Small intestine (tissue), 7 donors: Measurements from ENCODE around the gene ATG101. TPM values are rescaled to one million over a fixed set of nuclear protein-coding genes. Genes with fewer than 3 reads are reported as not detected.
"Not testable (repeated sequence)": the region's sequence is repeated elsewhere in the genome, so short reads cannot be mapped to it uniquely, and the experiment has no call there.

ENCODE experiments used
- DNase-seq, 2 donors: peaks; one replicate each; pipeline versions ENCODE4 v3.0.0 to v3.0.0-alpha.2; 2013
- FAIRE-seq: peaks from 2 replicates; lab custom pipeline; 2012; peaks lifted over from hg19 to GRCh38; lab: Jason Lieb, UNC
- H3K27ac ChIP-seq, 3 donors: one replicate each; pipeline ENCODE4 v1.5.1; 2013; ENCODE audit warnings: low read length in 2 of 3, mild to moderate bottlenecking in 2 of 3, control low read depth in 1 of 3, inconsistent platforms in 1 of 3, low read depth in 1 of 3, moderate library complexity in 1 of 3
- H3K27me3 ChIP-seq, 3 donors: one replicate each; pipeline ENCODE4 v1.6.1; 2013; ENCODE audit warnings: low read length in 3 of 3, inconsistent platforms in 1 of 3; ENCODE audit not compliant: control insufficient read depth in 3 of 3, insufficient read depth in 3 of 3
- H3K36me3 ChIP-seq, 3 donors: one replicate each; pipeline ENCODE4 v1.6.1; 2013; ENCODE audit warnings: low read length in 3 of 3, inconsistent platforms in 1 of 3, low read depth in 1 of 3, mild to moderate bottlenecking in 1 of 3, moderate library complexity in 1 of 3; ENCODE audit not compliant: control insufficient read depth in 3 of 3, insufficient read depth in 2 of 3
- H3K4me1 ChIP-seq, 3 donors: one replicate each; pipeline ENCODE4 v1.6.1; 2013; ENCODE audit warnings: low read length in 2 of 3, inconsistent platforms in 1 of 3, low read depth in 1 of 3, mild to moderate bottlenecking in 1 of 3, moderate library complexity in 1 of 3; ENCODE audit not compliant: control insufficient read depth in 3 of 3, insufficient read depth in 2 of 3
- H3K4me3 ChIP-seq, 3 donors: one replicate each; pipeline ENCODE4 v1.5.1; 2013; ENCODE audit warnings: low read length in 3 of 3, control low read depth in 1 of 3, inconsistent platforms in 1 of 3, low read depth in 1 of 3, mild to moderate bottlenecking in 1 of 3, moderate library complexity in 1 of 3
- H3K9me3 ChIP-seq, 2 donors: one replicate each; pipeline ENCODE4 v1.6.1; 2013; ENCODE audit warnings: low read depth in 1 of 2, low read length in 1 of 2; ENCODE audit not compliant: control insufficient read depth in 2 of 2, insufficient read depth in 1 of 2
- WGBS, 3 donors: extraction: QIAGEN DNeasy Blood & Tissue Kit; methylation state at CpG; one replicate each; pipeline ENCODE4 v1.1.7; 2013; 5-methylcytosine and 5-hydroxymethylcytosine counted together
- polyA plus RNA-seq, 4 donors: library from polyadenylated mRNA; stranded (reverse) in 3 of 4; unstranded in 1 of 4; fragments of 200-250 nt in 3 of 4; fragments of 120-200 nt in 1 of 4; gene quantifications; one replicate each; pipeline versions ENCODE4 v1.2.1 to v1.2.3, GENCODE V29; 2013
- donor health status: healthy with polysubstance abuse.
- donor health status: control.
- donor health status: control.
- donor health status: Bipolar disorder and iron deficiency.
- donor health status: healthy.

Gene ATG101
- polyA plus RNA-seq, 4 donors = 26.7 to 65.1 (median 55.5) TPM

GRCh38 chr12:52089491-52089890 is 19.7 kb downstream of the ATG101 start:
- H3K4me1 ChIP-seq = peaks cover 0 to 9% (median 0%) of the 10 kb centered on the region in 3 donors
- H3K4me3 ChIP-seq = no peak overlapping the region
- DNase-seq = no peak
- H3K36me3 ChIP-seq = no peaks in the 10 kb centered on the region
- FAIRE-seq = no peak
- 91 to 93% (median 92%) methylated on average over 11 of the region's 11 CpGs for whole genome bisulfite sequencing, 3 donors
- no peaks in the 10 kb centered on the region for H3K9me3 ChIP-seq
- H3K27ac ChIP-seq = no peak overlapping the region
- peaks cover 0 to 5% (median 0%) of the 10 kb centered on the region in 3 donors for H3K27me3 ChIP-seq

GRCh38 chr12:52090291-52090690 is 20.5 kb downstream of the ATG101 start:
- H3K36me3 ChIP-seq = no peaks in the 10 kb centered on the region
- 71 to 74% (median 72%) methylated on average over 10 of the region's 10 CpGs for WGBS, 3 donors
- no peak for FAIRE-seq

GRCh38 chr12:52091061-52091460 is 21.3 kb downstream of the ATG101 start:
- Histone ChIP-seq H3K4me3 (no peak overlapping the region), H3K36me3 (no peaks in the 10 kb centered on the region), H3K4me1 (peaks cover 0 to 9% (median 0%) of the 10 kb centered on the region in 3 donors), H3K27ac (no peak overlapping the region), H3K9me3 (no peaks in the 10 kb centered on the region), H3K27me3 (peaks cover 0 to 3% (median 0%) of the 10 kb centered on the region in 3 donors)
- DNase-seq = no peak
- no peak for FAIRE-seq
- 35 to 61% (median 52%) methylated on average over 3 of the region's 3 CpGs for WGBS, 3 donors

More at GRCh38 chr12:52090291-52090690, 20.5 kb downstream of the ATG101 start:
- Histone ChIP-seq H3K4me1 (peaks cover 0 to 9% (median 0%) of the 10 kb centered on the region in 3 donors), H3K4me3 (no peak overlapping the region), H3K9me3 (no peaks in the 10 kb centered on the region), H3K27ac (no peak overlapping the region), H3K27me3 (peaks cover 0 to 5% (median 0%) of the 10 kb centered on the region in 3 donors)
- DNase-seq = no peak

GRCh38 chr12:52091869-52092268 is 22.1 kb downstream of the ATG101 start:
- FAIRE-seq = no peak
- DNase-seq = no peak
- peaks cover 0 to 9% (median 0%) of the 10 kb centered on the region in 3 donors for H3K4me1 ChIP-seq
- no peak overlapping the region for H3K27ac ChIP-seq
- H3K27me3 ChIP-seq = peaks cover 0 to 3% (median 0%) of the 10 kb centered on the region in 3 donors
- H3K9me3 ChIP-seq = no peaks in the 10 kb centered on the region
- WGBS, 3 donors = 24 to 57% (median 35%) methylated on average over 8 of the region's 8 CpGs
- H3K4me3 ChIP-seq = no peak overlapping the region
- no peaks in the 10 kb centered on the region for H3K36me3 ChIP-seq

GRCh38 chr12:52093346-52093745 is 23.6 kb downstream of the ATG101 start:
- Histone ChIP-seq H3K27me3 (peaks cover 0 to 3% (median 0%) of the 10 kb centered on the region in 3 donors), H3K9me3 (no peaks in the 10 kb centered on the region), H3K27ac (no peak overlapping the region), H3K36me3 (no peaks in the 10 kb centered on the region), H3K4me3 (no peak overlapping the region), H3K4me1 (peaks cover 0 to 9% (median 0%) of the 10 kb centered on the region in 3 donors)
- 17 to 55% (median 32%) methylated on average over 7 of the region's 7 CpGs for WGBS, 3 donors
- no peak for FAIRE-seq
- DNase-seq = peak; percentile 12 to 59

GRCh38 chr12:52096332-52097044 is 26.7 kb downstream of the ATG101 start:
- FAIRE-seq (no peak), DNase-seq (no peak)
- WGBS, 3 donors = 86 to 94% (median 87%) methylated on average over 15 of the region's 15 CpGs
- Histone ChIP-seq H3K36me3 (no peaks in the 10 kb centered on the region), H3K4me3 (no peak overlapping the region), H3K27ac (no peak overlapping the region), H3K9me3 (no peaks in the 10 kb centered on the region), H3K4me1 (peaks cover 0 to 9% (median 0%) of the 10 kb centered on the region in 3 donors), H3K27me3 (no peaks in the 10 kb centered on the region)

- 80 to 88% (median 83%) methylated on average over 17 to 21 of the region's 21 CpGs for WGBS, 3 donors
- Histone ChIP-seq H3K4me1 (peaks cover 0 to 9% (median 0%) of the 10 kb centered on the region in 3 donors), H3K4me3 (no peak overlapping the region), H3K36me3 (no peaks in the 10 kb centered on the region), H3K27ac (no peak overlapping the region), H3K27me3 (no peaks in the 10 kb centered on the region), H3K9me3 (no peaks in the 10 kb centered on the region)
- FAIRE-seq (no peak), DNase-seq (no peak)
These were observed 27.4 kb downstream of the ATG101 start for GRCh38 chr12:52097045-52097666.

GRCh38 chr12:52104431-52105089 is 34.8 kb downstream of the ATG101 start:
- not testable (repeated sequence) for H3K9me3 ChIP-seq, FAIRE-seq, H3K27ac ChIP-seq, H3K4me1 ChIP-seq, H3K27me3 ChIP-seq, H3K4me3 ChIP-seq, DNase-seq, H3K36me3 ChIP-seq
- WGBS, 3 donors = 60 to 77% (median 76%) methylated on average over 10 of the region's 10 CpGs
